Erythroblast (primary cell): Measurements from ENCODE around the gene PDE12.
"Not testable (repeated sequence)": the region's sequence is repeated elsewhere in the genome, so short reads cannot be mapped to it uniquely, and the experiment has no call there.

Source experiments
- DNase-seq, 2 experiments: peaks; one replicate each; lab custom pipeline; 2025; lab: John Stamatoyannopoulos, UW
- GATA1 ChIP-seq: IDR thresholded peaks from 2 replicates; pipeline ENCODE4 v1.6.1; 2011; ENCODE audit warnings: low read depth, mild to moderate bottlenecking, control low read depth, low read length, moderate library complexity
- POLR2A ChIP-seq: IDR thresholded peaks from 2 replicates; pipeline ENCODE4 v1.6.1; 2011; ENCODE audit warnings: mild to moderate bottlenecking, low read length

The PDE12 gene

GRCh38 chr3:57598765-57599360 is 42.8 kb downstream of the PDE12 start:
- peak; percentile 83 to 93 for DNase-seq
- TF ChIP-seq GATA1 (peak; percentile 34), POLR2A (peak; percentile 24)

GRCh38 chr3:57600195-57600594 is 44.1 kb downstream of the PDE12 start:
- DNase-seq, result no peak
- TF ChIP-seq GATA1, result no peak
- TF ChIP-seq POLR2A, result no peak

GRCh38 chr3:57604971-57605370 is 48.9 kb downstream of the PDE12 start:
- TF ChIP-seq POLR2A (no peak), GATA1 (no peak)
- DNase-seq, result no peak

- DNase-seq, result no peak
- TF ChIP-seq GATA1 (no peak), POLR2A (no peak)
Measured at GRCh38 chr3:57605683-57606082, 49.6 kb downstream of the PDE12 start.

- not testable (repeated sequence) for DNase-seq
Measured at GRCh38 chr3:57611870-57612269, 55.8 kb downstream of the PDE12 start.

- no peak for DNase-seq
- TF ChIP-seq POLR2A (no peak), GATA1 (no peak)
Measured at GRCh38 chr3:57616233-57616632, 60.2 kb downstream of the PDE12 start.
